Measurements from ENCODE around the gene PAXIP1. TPM values are rescaled to one million over a fixed set of nuclear protein-coding genes. Genes with fewer than 3 reads are reported as not detected.

The PAXIP1 gene
- total RNA-seq, 4 donors from 2014 or later = 9.0 to 10.3 (median 9.8) TPM

DNA sequence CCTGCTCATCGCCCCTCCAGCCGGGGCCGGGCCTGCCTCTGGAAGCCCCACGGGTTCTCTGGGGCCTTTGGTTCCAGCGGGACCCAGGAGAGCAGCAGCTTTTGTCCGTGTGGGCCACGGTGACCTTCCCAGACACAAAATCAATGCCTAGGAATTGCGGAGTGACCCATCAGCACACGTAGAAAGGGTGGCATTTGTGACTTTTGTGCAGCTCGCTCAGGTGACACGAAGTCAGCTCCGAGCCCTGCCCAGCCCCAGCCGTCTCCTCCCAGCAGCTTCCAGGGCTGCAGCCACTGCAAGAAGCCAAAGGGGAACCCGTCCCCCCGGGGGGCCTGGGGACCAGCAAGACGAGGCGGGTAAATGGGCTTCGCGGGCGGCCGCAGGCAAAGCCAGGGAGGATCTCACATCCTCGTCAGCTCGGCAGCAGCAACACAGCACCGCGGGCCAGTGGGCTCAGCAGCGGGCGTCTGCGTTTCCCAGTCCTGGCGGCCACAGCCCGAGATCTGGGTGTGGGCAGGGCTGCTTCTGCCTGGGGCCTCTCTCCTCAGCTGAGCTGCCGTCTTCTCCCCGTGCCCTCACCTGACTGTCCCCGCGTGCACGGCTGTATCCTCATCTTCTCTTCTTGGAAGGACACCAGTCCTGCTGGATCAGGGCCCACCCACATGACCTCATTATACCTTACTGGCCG is 88.5 kb downstream of the PAXIP1 start:
- Histone ChIP-seq H3K27me3 (peaks cover 0 to 27% of the 10 kb centered on the region in 2 donors), H3K4me3 (peak overlapping the region; percentile 11 to 44 (median 40)), H3K27ac (no peak overlapping the region), H3K36me3 (no peaks in the 10 kb centered on the region), H3K4me1 (peaks cover 0 to 10% (median 6%) of the 10 kb centered on the region in 4 donors), H3K9me3 (peaks cover 0 to 12% (median 0%) of the 10 kb centered on the region in 4 donors)
- TF ChIP-seq POLR2A (IDR thresholded peaks at IDR 0.05) (no peak), EP300 (IDR thresholded peaks at IDR 0.05) (no peak), CTCF (IDR thresholded peaks at IDR 0.05) (no peak)
- DNase-seq (ENCODE audit: low spot score in 2 of 2) = no peak
- 38 to 52% methylated on average over 33 of the region's 36 CpGs for WGBS, 2 donors

DNA sequence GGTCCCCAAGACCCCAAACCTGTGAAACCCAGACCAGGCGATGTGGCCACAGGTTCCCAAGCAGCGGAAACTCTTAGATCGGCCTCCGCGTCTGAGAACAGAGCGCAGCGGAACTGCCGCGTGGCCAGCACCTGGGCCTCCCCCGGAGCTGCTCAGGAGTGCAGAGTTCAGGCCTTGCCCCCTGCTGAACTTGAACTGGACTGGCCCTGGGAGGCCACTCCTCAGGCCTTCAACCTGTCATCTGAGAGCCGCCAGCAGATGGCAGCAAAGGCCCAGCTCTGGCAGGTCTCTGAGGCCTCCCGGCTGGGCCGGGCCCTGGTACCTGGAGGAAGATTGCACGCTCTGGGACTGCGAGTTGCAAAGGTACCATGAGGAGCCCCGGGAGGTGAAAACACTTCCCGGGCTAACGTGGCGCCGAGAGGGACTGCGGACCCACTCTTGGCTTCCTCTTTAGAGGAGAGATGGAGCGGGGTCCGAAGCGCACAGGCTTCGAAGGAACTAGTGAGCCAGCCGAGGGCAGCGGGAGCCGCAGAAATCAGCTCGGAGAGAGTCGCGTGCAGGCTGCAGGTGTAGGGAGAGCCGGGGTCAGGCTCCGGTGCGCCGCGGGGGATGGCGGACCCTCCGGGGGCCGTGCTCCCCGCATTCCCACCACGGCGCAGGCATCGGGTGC is 89.2 kb downstream of the PAXIP1 start:
- Histone ChIP-seq H3K4me3 (peak overlapping the region; percentile 11 to 44 (median 40)), H3K4me1 (peaks cover 0 to 10% (median 6%) of the 10 kb centered on the region in 4 donors), H3K36me3 (no peaks in the 10 kb centered on the region), H3K27ac (no peak overlapping the region), H3K27me3 (peaks cover 0 to 27% of the 10 kb centered on the region in 2 donors), H3K9me3 (peaks cover 0 to 12% (median 0%) of the 10 kb centered on the region in 4 donors)
- peak; percentile 78 to 88 (median 83) for TF ChIP-seq CTCF (IDR thresholded peaks at IDR 0.05)
- TF ChIP-seq POLR2A (IDR thresholded peaks at IDR 0.05) = no peak
- 9 to 14% methylated on average over 21 to 22 of the region's 43 CpGs for WGBS, 2 donors
- DNase-seq (ENCODE audit: low spot score in 2 of 2) = peak; percentile 82 to 92

GRCh38 chr7:154912871-154913637 is 89.9 kb downstream of the PAXIP1 start:
- Histone ChIP-seq H3K27me3 (peaks cover 0 to 27% of the 10 kb centered on the region in 2 donors), H3K4me3 (no peak overlapping the region), H3K4me1 (peaks cover 0 to 10% (median 6%) of the 10 kb centered on the region in 4 donors), H3K9me3 (peaks cover 0 to 12% (median 0%) of the 10 kb centered on the region in 4 donors), H3K27ac (no peak overlapping the region), H3K36me3 (no peaks in the 10 kb centered on the region)
- TF ChIP-seq EP300 (IDR thresholded peaks at IDR 0.05) = no peak
- WGBS, 2 donors = 65 to 74% methylated on average over 22 of the region's 22 CpGs
- DNase-seq (ENCODE audit: low spot score in 2 of 2) = no peak

DNA sequence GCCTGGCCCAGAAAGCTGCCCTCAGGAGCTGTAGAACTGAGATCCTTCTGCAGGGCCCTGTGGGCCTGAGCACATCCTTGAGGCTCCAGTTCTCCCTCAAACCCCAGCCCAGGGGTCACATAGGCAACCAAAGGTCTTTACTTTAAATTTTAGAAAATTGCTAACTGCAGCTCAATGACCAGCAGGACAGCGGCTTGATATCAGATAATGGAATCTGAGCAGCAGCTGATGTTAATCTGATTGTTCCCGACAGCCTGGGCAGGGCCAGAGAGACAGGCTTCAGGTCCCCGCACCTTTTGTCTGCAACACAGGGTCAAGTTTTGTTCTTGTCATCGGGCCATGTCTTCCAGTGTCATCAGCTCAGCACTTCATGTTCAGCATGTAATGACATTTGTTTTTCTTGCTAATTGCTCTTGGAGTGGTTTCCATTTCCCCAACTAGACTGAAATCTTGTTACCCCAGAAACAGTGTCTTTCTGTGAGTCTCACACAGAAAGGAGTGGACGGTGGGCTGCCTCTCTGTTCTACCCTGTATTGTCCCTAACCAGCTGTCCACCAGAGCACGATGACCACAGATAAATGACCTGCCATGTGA is 91.0 kb downstream of the PAXIP1 start:
- no peak for TF ChIP-seq CTCF (IDR thresholded peaks at IDR 0.05)
- TF ChIP-seq EP300 (IDR thresholded peaks at IDR 0.05) = no peak
- no peak for TF ChIP-seq POLR2A (IDR thresholded peaks at IDR 0.05)
- whole genome bisulfite sequencing, 2 donors = 86 to 88% methylated on average over 6 of the region's 6 CpGs
- no peak overlapping the region for H3K4me3 ChIP-seq
- no peaks in the 10 kb centered on the region for H3K36me3 ChIP-seq
- peaks cover 0 to 19% (median 0%) of the 10 kb centered on the region in 4 donors for H3K9me3 ChIP-seq
- H3K27me3 ChIP-seq = peaks cover 0 to 21% of the 10 kb centered on the region in 2 donors
- no peak for DNase-seq (ENCODE audit: low spot score in 2 of 2)
- peaks cover 0 to 10% (median 6%) of the 10 kb centered on the region in 4 donors for H3K4me1 ChIP-seq
- no peak overlapping the region for H3K27ac ChIP-seq

- TF ChIP-seq EP300 (IDR thresholded peaks at IDR 0.05) (no peak), CTCF (IDR thresholded peaks at IDR 0.05) (no peak), POLR2A (IDR thresholded peaks at IDR 0.05) (no peak)
- peaks cover 0 to 10% (median 6%) of the 10 kb centered on the region in 4 donors for H3K4me1 ChIP-seq
- 54 to 56% methylated on average over 2 of the region's 2 CpGs for WGBS, 2 donors
- H3K9me3 ChIP-seq = peaks cover 0 to 24% (median 0%) of the 10 kb centered on the region in 4 donors
- no peak overlapping the region for H3K27ac ChIP-seq
- H3K36me3 ChIP-seq = no peaks in the 10 kb centered on the region
- H3K27me3 ChIP-seq = peaks cover 0 to 21% of the 10 kb centered on the region in 2 donors
- no peak overlapping the region for H3K4me3 ChIP-seq
- DNase-seq (ENCODE audit: low spot score in 2 of 2) = no peak
Observed at GRCh38 chr7:154911411-154911810, 91.5 kb downstream of the PAXIP1 start.

All from tibial nerve (tissue), 4 donors.